Endothelial cell of umbilical vein (primary cell): ENCODE data around the gene STUM.

Source experiments
- EZH2 ChIP-seq: IDR thresholded peaks from 2 replicates; pipeline ENCODE4 v1.6.1; 2012; ENCODE audit warnings: borderline replicate concordance, low read depth, mild to moderate bottlenecking, moderate library complexity, low read length, inconsistent platforms; ENCODE audit not compliant: severe bottlenecking
- FOS ChIP-seq: IDR thresholded peaks from 2 replicates; pipeline ENCODE4 v1.6.1; 2011; ENCODE audit warnings: mild to moderate bottlenecking, low read length, moderate library complexity, borderline replicate concordance; ENCODE audit not compliant: insufficient read depth
- GATA2 ChIP-seq: IDR thresholded peaks from 2 replicates; pipeline ENCODE4 v1.7.0; 2011; ENCODE audit warnings: low read depth, mild to moderate bottlenecking, moderate library complexity, mixed read lengths, low read length; ENCODE audit not compliant: insufficient read length, insufficient read depth
- JUN ChIP-seq: IDR thresholded peaks from 2 replicates; pipeline ENCODE4 v1.6.1; 2011; ENCODE audit warnings: borderline replicate concordance, low read depth; ENCODE audit not compliant: insufficient read length, insufficient read depth
- MYC ChIP-seq: IDR thresholded peaks from one replicate; pipeline ENCODE4 v1.6.1; 2011; ENCODE audit warnings: mild to moderate bottlenecking, low read depth, low read length
- POLR2A ChIP-seq: IDR thresholded peaks from 2 replicates; pipeline ENCODE4 v1.6.1; 2012; ENCODE audit warnings: low read depth, mild to moderate bottlenecking, control low read depth, low read length
- POLR2AphosphoS5 ChIP-seq: IDR thresholded peaks from 2 replicates; pipeline ENCODE4 v1.6.1; 2012; ENCODE audit warnings: low read depth, mild to moderate bottlenecking, control low read depth, low read length, moderate library complexity; ENCODE audit not compliant: insufficient read depth
- TF ChIP-seq, protein P1 (sequence below), 2 donors: IDR thresholded peaks; 1 replicate in 1 of 2; 2 replicates in 1 of 2; pipeline ENCODE4 v1.5.1; 2011; ENCODE audit warnings: low read length in 2 of 2, mild to moderate bottlenecking in 2 of 2, moderate library complexity in 2 of 2, control low read depth in 1 of 2, inconsistent platforms in 1 of 2, low read depth in 1 of 2; ENCODE audit not compliant: insufficient read depth in 1 of 2; ENCODE audit errors: extremely low read depth in 1 of 2
- TF ChIP-seq, protein P2 (sequence below): IDR thresholded peaks from 2 replicates; pipeline ENCODE4 v1.6.1; 2011; ENCODE audit not compliant: insufficient read depth, insufficient read length

DNA sequence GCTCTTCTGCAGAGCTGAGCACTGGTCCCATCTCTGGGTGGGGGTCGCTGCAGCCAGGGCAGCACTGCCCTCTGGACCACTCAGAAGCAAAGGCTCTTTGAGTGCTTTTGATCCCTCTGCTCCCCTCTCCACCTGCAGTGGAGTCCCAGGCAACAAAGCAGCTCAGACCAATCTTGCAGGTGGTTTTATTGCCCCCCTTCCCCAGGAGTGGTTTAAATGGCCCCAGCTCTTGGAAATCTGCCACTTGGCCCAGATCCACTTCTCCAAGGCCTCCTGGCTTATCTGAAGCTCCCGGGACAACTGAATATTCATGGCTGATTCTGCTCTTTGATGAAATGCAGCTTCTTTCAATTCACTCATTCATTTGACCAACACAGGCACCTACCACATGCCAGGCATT, 2.7 kb downstream of the STUM start:
- TF ChIP-seq MYC: no peak
- no peak for TF ChIP-seq POLR2A
- no peak for TF ChIP-seq JUN
- TF ChIP-seq, protein P1, sequence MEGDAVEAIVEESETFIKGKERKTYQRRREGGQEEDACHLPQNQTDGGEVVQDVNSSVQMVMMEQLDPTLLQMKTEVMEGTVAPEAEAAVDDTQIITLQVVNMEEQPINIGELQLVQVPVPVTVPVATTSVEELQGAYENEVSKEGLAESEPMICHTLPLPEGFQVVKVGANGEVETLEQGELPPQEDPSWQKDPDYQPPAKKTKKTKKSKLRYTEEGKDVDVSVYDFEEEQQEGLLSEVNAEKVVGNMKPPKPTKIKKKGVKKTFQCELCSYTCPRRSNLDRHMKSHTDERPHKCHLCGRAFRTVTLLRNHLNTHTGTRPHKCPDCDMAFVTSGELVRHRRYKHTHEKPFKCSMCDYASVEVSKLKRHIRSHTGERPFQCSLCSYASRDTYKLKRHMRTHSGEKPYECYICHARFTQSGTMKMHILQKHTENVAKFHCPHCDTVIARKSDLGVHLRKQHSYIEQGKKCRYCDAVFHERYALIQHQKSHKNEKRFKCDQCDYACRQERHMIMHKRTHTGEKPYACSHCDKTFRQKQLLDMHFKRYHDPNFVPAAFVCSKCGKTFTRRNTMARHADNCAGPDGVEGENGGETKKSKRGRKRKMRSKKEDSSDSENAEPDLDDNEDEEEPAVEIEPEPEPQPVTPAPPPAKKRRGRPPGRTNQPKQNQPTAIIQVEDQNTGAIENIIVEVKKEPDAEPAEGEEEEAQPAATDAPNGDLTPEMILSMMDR (IDR thresholded peaks at IDR 0.05; ENCODE audit: extremely low read depth in 1 of 2, insufficient read depth in 1 of 2, low read depth in 1 of 2, low read length in 2 of 2): no peak
- no peak for TF ChIP-seq POLR2AphosphoS5
- TF ChIP-seq, protein P2, sequence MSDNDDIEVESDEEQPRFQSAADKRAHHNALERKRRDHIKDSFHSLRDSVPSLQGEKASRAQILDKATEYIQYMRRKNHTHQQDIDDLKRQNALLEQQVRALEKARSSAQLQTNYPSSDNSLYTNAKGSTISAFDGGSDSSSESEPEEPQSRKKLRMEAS: no peak
- no peak for TF ChIP-seq EZH2
- no peak for TF ChIP-seq GATA2
- TF ChIP-seq FOS: no peak
